HEK293 (cell line): ENCODE data around the gene ERMARD.
A peak's percentile ranks its signal among the peaks of the same experiment; 100 is the strongest.

Experiments
- CTCF ChIA-PET: fragments of 350-600 bp; formaldehyde crosslinking; extraction: SDS; loops from one replicate; lab custom pipeline; 2021; ENCODE audit warnings: antibody characterized with exemption; lab: Yijun Ruan, JAX
- POLR2A ChIA-PET: fragments of 300-600 bp; formaldehyde crosslinking; extraction: SDS; loops from one replicate; lab custom pipeline; 2020; ENCODE audit warnings: antibody characterized with exemption, inconsistent platforms; lab: Yijun Ruan, JAX
- H3K27ac ChIP-seq: fragments of 200-500 bp; sonication (Bioruptor generic); 2 replicates; pipeline ENCODE4 v1.5.1; 2014; ENCODE audit warnings: low read depth, low read length, control low read depth, inconsistent platforms; ENCODE audit errors: extremely low read depth
- H3K36me3 ChIP-seq, 2 experiments: fragments of 200-500 bp in 1 of 2; sonication (Bioruptor generic) in 1 of 2; 1 replicate in 1 of 2; 2 replicates in 1 of 2; pipeline ENCODE4 v1.5.1; 2014 to 2017; ENCODE audit warnings: inconsistent platforms in 2 of 2, low read length in 2 of 2; ENCODE audit not compliant: control insufficient read depth in 2 of 2, insufficient read depth in 1 of 2
- H3K4me1 ChIP-seq: fragments of 200-500 bp; sonication (Bioruptor generic); 2 replicates; pipeline ENCODE4 v1.5.1; 2014; ENCODE audit warnings: mild to moderate bottlenecking, low read length, inconsistent platforms; ENCODE audit not compliant: control insufficient read depth, insufficient read depth
- H3K4me3 ChIP-seq: 2 replicates; pipeline ENCODE4 v1.5.1; 2011; ENCODE audit warnings: low read depth, mild to moderate bottlenecking, control low read depth, low read length, moderate library complexity
- H3K9me3 ChIP-seq: fragments of 200-500 bp; sonication (Bioruptor generic); 2 replicates; pipeline ENCODE4 v1.5.1; 2014; ENCODE audit warnings: low read depth, low read length, inconsistent platforms; ENCODE audit not compliant: control insufficient read depth, insufficient read depth
- TRIM28 ChIP-seq: IDR thresholded peaks from 2 replicates; pipeline ENCODE4 v1.6.1; 2011; ENCODE audit warnings: low read length, control low read depth, borderline replicate concordance
- ZBTB8A ChIP-seq: fragments of 450-650 bp; formaldehyde crosslinking; IDR thresholded peaks from 2 replicates; pipeline ENCODE4 v1.5.1; 2016; ENCODE audit warnings: missing biosample characterization, missing genetic modification characterization
- ZNF132 ChIP-seq: fragments of 450-650 bp; formaldehyde crosslinking; IDR thresholded peaks from 2 replicates; pipeline ENCODE4 v1.5.1; 2017; ENCODE audit warnings: missing biosample characterization, missing genetic modification characterization, borderline replicate concordance
- ZNF184 ChIP-seq: fragments of 450-650 bp; IDR thresholded peaks from 2 replicates; pipeline ENCODE4 v1.5.1; 2018; ENCODE audit warnings: missing biosample characterization, mild to moderate bottlenecking, missing genetic modification characterization
- ZNF214 ChIP-seq: fragments of 450-650 bp; formaldehyde crosslinking; IDR thresholded peaks from 2 replicates; pipeline ENCODE4 v1.5.1; 2017; ENCODE audit warnings: missing biosample characterization, mild to moderate bottlenecking, missing genetic modification characterization, borderline replicate concordance
- ZNF24 ChIP-seq: fragments of 450-650 bp; formaldehyde crosslinking; IDR thresholded peaks from 2 replicates; pipeline ENCODE4 v1.5.1; 2016; ENCODE audit warnings: missing biosample characterization, missing genetic modification characterization
- ZNF311 ChIP-seq: fragments of 450-650 bp; formaldehyde crosslinking; IDR thresholded peaks from 2 replicates; pipeline ENCODE4 v1.5.1; 2017; ENCODE audit warnings: missing biosample characterization, missing genetic modification characterization, borderline replicate concordance
- ZNF423 ChIP-seq: fragments of 450-650 bp; formaldehyde crosslinking; IDR thresholded peaks from 2 replicates; pipeline ENCODE4 v1.5.1; 2016; ENCODE audit warnings: missing biosample characterization, missing genetic modification characterization
- ZNF48 ChIP-seq: fragments of 450-650 bp; formaldehyde crosslinking; IDR thresholded peaks from 2 replicates; pipeline ENCODE4 v1.5.1; 2016; ENCODE audit warnings: missing biosample characterization, missing genetic modification characterization
- ZNF510 ChIP-seq: fragments of 450-650 bp; formaldehyde crosslinking; IDR thresholded peaks from 2 replicates; pipeline ENCODE4 v1.5.1; 2018; ENCODE audit warnings: mild to moderate bottlenecking, missing genetic modification characterization, missing biosample characterization; ENCODE audit not compliant: insufficient replicate concordance
- ZNF561 ChIP-seq: fragments of 450-650 bp; IDR thresholded peaks from 2 replicates; pipeline ENCODE4 v1.5.1; 2018; ENCODE audit warnings: missing biosample characterization, missing genetic modification characterization, borderline replicate concordance
- ZNF571 ChIP-seq: fragments of 450-650 bp; formaldehyde crosslinking; IDR thresholded peaks from 2 replicates; pipeline ENCODE4 v1.5.0; 2017; ENCODE audit warnings: missing biosample characterization, missing genetic modification characterization
- ZNF596 ChIP-seq: fragments of 450-650 bp; IDR thresholded peaks from 2 replicates; pipeline ENCODE4 v1.5.0; 2018; ENCODE audit warnings: missing biosample characterization, mild to moderate bottlenecking, missing genetic modification characterization, moderate library complexity
- ZNF600 ChIP-seq: fragments of 450-650 bp; formaldehyde crosslinking; IDR thresholded peaks from 2 replicates; pipeline ENCODE4 v1.5.1; 2016; ENCODE audit warnings: missing biosample characterization, missing genetic modification characterization
- ZNF660 ChIP-seq: fragments of 450-650 bp; IDR thresholded peaks from 2 replicates; pipeline ENCODE4 v1.5.1; 2018; ENCODE audit warnings: missing biosample characterization, mild to moderate bottlenecking, missing genetic modification characterization
- ZNF776 ChIP-seq: fragments of 450-650 bp; formaldehyde crosslinking; IDR thresholded peaks from 2 replicates; pipeline ENCODE4 v1.5.0; 2017; ENCODE audit warnings: missing biosample characterization, missing genetic modification characterization, borderline replicate concordance
- ZSCAN23 ChIP-seq: fragments of 450-650 bp; formaldehyde crosslinking; IDR thresholded peaks from 2 replicates; pipeline ENCODE4 v1.5.1; 2016; ENCODE audit warnings: missing biosample characterization, missing genetic modification characterization
- TF ChIP-seq, protein P1 (sequence below): fragments of 450-650 bp; formaldehyde crosslinking; IDR thresholded peaks from 2 replicates; pipeline ENCODE4 v1.5.1; 2017; ENCODE audit warnings: missing biosample characterization, missing genetic modification characterization
- TF ChIP-seq, protein P2 (sequence below): fragments of 450-650 bp; formaldehyde crosslinking; IDR thresholded peaks from 2 replicates; pipeline ENCODE4; 2016; ENCODE audit warnings: missing biosample characterization, missing genetic modification characterization
- TF ChIP-seq, protein P3 (sequence below): fragments of 450-650 bp; formaldehyde crosslinking; IDR thresholded peaks from 2 replicates; pipeline ENCODE4 v1.5.1; 2016; ENCODE audit warnings: missing biosample characterization, missing genetic modification characterization
- TF ChIP-seq, protein P4 (sequence below): fragments of 450-650 bp; IDR thresholded peaks from 2 replicates; pipeline ENCODE4 v1.5.1; 2018; ENCODE audit warnings: missing biosample characterization, mild to moderate bottlenecking, missing genetic modification characterization
- TF ChIP-seq, protein P5 (sequence below): fragments of 450-650 bp; formaldehyde crosslinking; IDR thresholded peaks from 2 replicates; pipeline ENCODE4 v1.5.1; 2016; ENCODE audit warnings: missing biosample characterization, missing genetic modification characterization

ERMARD gene

DNA sequence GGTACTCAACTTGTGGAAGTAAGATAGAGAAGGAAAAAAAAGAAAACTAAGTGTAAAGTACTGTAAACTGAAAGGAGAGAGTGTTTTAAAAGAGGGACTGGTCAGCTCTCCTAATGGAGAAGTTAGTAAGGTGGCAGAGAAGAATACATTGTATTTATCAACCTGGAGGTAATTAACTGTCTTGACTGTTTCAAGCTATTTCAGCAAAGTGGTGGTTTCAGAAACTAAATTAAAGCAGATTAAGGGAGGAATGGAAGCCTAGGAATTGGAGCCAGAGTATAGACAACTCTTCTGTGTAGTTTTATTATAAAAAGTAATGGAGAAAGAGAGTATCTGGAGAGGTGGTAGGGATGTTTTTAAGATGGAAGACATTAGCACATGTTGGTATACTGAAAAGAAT is 24.5 kb upstream of the ERMARD start:
- TF ChIP-seq, protein P1, sequence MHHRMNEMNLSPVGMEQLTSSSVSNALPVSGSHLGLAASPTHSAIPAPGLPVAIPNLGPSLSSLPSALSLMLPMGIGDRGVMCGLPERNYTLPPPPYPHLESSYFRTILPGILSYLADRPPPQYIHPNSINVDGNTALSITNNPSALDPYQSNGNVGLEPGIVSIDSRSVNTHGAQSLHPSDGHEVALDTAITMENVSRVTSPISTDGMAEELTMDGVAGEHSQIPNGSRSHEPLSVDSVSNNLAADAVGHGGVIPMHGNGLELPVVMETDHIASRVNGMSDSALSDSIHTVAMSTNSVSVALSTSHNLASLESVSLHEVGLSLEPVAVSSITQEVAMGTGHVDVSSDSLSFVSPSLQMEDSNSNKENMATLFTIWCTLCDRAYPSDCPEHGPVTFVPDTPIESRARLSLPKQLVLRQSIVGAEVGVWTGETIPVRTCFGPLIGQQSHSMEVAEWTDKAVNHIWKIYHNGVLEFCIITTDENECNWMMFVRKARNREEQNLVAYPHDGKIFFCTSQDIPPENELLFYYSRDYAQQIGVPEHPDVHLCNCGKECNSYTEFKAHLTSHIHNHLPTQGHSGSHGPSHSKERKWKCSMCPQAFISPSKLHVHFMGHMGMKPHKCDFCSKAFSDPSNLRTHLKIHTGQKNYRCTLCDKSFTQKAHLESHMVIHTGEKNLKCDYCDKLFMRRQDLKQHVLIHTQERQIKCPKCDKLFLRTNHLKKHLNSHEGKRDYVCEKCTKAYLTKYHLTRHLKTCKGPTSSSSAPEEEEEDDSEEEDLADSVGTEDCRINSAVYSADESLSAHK (tag by site-specific recombination), result peak; percentile 93
- TF ChIP-seq, protein P2, sequence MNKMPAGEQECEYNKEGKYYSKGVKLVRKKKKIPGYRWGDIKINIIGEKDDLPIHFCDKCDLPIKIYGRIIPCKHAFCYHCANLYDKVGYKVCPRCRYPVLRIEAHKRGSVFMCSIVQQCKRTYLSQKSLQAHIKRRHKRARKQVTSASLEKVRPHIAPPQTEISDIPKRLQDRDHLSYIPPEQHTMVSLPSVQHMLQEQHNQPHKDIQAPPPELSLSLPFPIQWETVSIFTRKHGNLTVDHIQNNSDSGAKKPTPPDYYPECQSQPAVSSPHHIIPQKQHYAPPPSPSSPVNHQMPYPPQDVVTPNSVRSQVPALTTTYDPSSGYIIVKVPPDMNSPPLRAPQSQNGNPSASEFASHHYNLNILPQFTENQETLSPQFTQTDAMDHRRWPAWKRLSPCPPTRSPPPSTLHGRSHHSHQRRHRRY (tag by site-specific recombination), result no peak
- Histone ChIP-seq H3K4me1 (no peaks in the 10 kb centered on the region), H3K36me3 (no peaks in the 10 kb centered on the region), H3K27ac (no peak overlapping the region), H3K9me3 (no peaks in the 10 kb centered on the region), H3K4me3 (no peak overlapping the region)
- ChIA-PET POLR2A (interaction anchor here (1.0 kb wide), 1 partner anchor 25 kb away, joined by 3 read pairs; the partner anchor contains the start of genes DYNLT2 and ERMARD), CTCF (no interaction called here)

DNA sequence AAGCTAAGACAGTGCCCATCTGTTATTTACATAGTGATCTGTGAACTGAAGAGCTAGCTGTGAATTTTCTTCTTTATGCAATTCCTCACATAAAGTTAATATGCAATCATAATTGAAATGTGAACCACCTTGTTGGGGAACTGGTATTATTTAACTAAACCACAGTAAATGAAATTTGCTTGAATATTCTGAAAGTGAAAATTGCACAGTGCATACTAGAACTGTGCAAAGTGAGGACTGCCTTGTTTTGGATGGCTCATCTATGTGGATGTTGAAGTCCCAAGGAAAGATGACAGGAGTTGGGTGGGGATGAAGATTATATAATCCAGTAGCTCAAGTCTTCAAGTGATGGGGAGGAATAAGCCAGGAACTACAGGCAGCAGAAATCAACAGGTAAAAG is 21.5 kb upstream of the ERMARD start:
- H3K4me3 ChIP-seq, result no peak overlapping the region
- no peaks in the 10 kb centered on the region for H3K36me3 ChIP-seq
- H3K4me1 ChIP-seq, result no peaks in the 10 kb centered on the region
- no peaks in the 10 kb centered on the region for H3K9me3 ChIP-seq
- ChIA-PET CTCF (no interaction called here), POLR2A (no interaction called here)
- no peak overlapping the region for H3K27ac ChIP-seq
- TF ChIP-seq ZNF596 (tag by site-specific recombination), result no peak
- no peak for TF ChIP-seq ZNF776 (tag by site-specific recombination)
- TF ChIP-seq ZNF24 (tag by site-specific recombination), result no peak
- TF ChIP-seq ZNF214 (tag by site-specific recombination), result no peak
- TF ChIP-seq ZNF561 (tag by site-specific recombination), result no peak
- TF ChIP-seq, protein P3, sequence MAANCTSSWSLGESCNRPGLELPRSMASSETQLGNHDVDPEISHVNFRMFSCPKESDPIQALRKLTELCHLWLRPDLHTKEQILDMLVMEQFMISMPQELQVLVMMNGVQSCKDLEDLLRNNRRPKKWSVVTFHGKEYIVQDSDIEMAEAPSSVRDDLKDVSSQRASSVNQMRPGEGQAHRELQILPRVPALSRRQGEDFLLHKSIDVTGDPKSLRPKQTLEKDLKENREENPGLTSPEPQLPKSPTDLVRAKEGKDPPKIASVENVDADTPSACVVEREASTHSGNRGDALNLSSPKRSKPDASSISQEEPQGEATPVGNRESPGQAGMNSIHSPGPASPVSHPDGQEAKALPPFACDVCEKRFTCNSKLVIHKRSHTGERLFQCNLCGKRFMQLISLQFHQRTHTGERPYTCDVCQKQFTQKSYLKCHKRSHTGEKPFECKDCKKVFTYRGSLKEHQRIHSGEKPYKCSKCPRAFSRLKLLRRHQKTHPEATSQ (tag by site-specific recombination), result no peak
- TF ChIP-seq ZNF48 (tag by site-specific recombination), result no peak
- no peak for TF ChIP-seq ZNF660 (tag by site-specific recombination)
- TF ChIP-seq, protein P4, sequence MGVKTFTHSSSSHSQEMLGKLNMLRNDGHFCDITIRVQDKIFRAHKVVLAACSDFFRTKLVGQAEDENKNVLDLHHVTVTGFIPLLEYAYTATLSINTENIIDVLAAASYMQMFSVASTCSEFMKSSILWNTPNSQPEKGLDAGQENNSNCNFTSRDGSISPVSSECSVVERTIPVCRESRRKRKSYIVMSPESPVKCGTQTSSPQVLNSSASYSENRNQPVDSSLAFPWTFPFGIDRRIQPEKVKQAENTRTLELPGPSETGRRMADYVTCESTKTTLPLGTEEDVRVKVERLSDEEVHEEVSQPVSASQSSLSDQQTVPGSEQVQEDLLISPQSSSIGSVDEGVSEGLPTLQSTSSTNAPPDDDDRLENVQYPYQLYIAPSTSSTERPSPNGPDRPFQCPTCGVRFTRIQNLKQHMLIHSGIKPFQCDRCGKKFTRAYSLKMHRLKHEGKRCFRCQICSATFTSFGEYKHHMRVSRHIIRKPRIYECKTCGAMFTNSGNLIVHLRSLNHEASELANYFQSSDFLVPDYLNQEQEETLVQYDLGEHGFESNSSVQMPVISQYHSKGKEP (tag by site-specific recombination), result no peak
- no peak for TF ChIP-seq ZSCAN23 (tag by site-specific recombination)
- no peak for TF ChIP-seq ZNF571 (tag by site-specific recombination)
- TF ChIP-seq ZNF510, result no peak
- TF ChIP-seq ZNF132 (tag by site-specific recombination), result no peak
- TF ChIP-seq, protein P5, sequence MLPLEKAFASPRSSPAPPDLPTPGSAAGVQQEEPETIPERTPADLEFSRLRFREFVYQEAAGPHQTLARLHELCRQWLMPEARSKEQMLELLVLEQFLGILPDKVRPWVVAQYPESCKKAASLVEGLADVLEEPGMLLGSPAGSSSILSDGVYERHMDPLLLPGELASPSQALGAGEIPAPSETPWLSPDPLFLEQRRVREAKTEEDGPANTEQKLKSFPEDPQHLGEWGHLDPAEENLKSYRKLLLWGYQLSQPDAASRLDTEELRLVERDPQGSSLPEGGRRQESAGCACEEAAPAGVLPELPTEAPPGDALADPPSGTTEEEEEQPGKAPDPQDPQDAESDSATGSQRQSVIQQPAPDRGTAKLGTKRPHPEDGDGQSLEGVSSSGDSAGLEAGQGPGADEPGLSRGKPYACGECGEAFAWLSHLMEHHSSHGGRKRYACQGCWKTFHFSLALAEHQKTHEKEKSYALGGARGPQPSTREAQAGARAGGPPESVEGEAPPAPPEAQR, result no peak
- TF ChIP-seq ZNF423, result no peak
- TF ChIP-seq ZBTB8A (tag by site-specific recombination), result no peak
- no peak for TF ChIP-seq TRIM28
- TF ChIP-seq ZNF600, result no peak
- TF ChIP-seq ZNF311 (tag by site-specific recombination), result no peak
- no peak for TF ChIP-seq ZNF184 (tag by site-specific recombination)
